Measurements from ENCODE around the gene GSDME.
A peak's percentile ranks its signal among the peaks of the same experiment; 100 is the strongest.

The GSDME gene

DNA sequence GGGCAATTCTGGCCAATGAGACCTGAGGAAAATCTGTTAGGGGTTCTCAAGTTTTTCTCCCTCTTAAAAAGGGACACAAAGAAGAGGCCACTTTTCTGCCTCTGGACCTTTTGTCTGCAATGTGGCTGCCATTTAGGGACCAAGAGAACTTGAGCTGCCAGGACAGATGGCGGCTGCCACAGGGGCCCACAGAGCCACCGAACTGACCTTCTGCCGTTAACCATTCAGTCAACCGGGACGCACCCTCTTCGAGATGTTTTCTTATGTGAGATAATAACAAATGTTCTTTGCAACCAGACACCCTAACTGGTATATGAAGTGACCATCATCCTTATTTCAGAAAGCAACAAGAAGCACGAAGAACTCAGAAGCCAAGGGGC lies 29.2 kb downstream of the GSDME start:
- peaks cover 12% of the 10 kb centered on the region for H3K4me1 ChIP-seq (ENCODE audit: insufficient read depth, insufficient read length)
- H3K27me3 ChIP-seq (ENCODE audit: insufficient read depth, insufficient read length) = no peaks in the 10 kb centered on the region
- H3K4me3 ChIP-seq (ENCODE audit: insufficient read length, low read depth) = no peak overlapping the region
- no peaks in the 10 kb centered on the region for H3K9me3 ChIP-seq (ENCODE audit: insufficient read depth, low read length)
- TF ChIP-seq SUZ12 (IDR thresholded peaks at IDR 0.05; ENCODE audit: extremely low read depth, insufficient read depth, insufficient read length) (no peak), YY1 (IDR thresholded peaks at IDR 0.05; ENCODE audit: insufficient read depth, insufficient read length) (no peak), ZNF274 (IDR thresholded peaks at IDR 0.05; ENCODE audit: low read depth, low read length) (no peak)
- H3K9ac ChIP-seq (ENCODE audit: insufficient read length, low read depth) = no peak overlapping the region
- H3K36me3 ChIP-seq (ENCODE audit: insufficient read depth, insufficient read length, low read length) = no peaks in the 10 kb centered on the region
- no peak for DNase-seq (ENCODE audit: low read depth, low spot score)

DNA sequence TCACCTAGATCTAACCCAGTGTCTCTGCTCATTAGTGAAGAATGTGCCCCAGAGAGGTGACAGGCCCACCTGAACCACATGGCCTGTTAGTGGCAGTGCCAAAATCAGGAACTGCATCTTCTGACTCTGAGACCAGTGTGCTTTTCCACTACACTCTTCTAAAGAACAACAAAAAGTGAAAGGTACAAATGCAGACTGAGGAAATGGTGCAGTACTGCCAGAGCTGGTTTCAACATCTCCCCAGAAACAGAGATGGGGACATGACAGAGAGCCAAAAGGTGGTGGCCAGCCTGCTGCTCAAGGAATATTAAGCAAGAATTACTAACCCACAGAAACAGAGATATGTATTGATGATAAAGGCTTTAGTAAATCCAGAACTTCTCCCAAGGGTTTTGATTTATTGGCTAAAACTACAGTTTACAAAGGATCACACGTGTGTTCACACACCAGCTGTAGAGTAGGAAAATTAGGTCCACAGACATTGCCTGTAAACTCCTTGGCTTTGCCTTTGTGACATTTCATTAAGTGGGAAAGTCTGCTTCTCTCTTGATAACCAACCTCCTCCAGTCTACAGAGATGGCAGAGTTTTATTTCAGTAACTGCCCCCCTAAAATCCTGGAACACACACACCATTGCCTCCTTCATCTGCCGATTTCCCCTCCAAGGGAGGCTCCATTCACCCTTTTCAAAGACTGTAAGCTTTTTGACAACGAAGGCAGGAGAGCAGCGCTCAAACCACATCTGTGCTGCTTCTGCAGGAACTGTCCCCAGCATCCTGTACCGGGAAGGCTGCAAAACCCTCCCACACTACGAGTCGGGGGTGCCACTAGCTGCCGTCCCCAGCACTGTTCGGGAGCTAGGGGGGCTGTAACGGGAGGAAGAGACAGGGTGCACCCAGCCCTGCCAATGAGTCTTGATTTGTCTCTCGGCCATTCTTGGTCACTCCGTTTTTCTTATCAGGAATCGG lies 29.8 kb downstream of the GSDME start:
- no peak for DNase-seq (ENCODE audit: low read depth, low spot score)

DNA sequence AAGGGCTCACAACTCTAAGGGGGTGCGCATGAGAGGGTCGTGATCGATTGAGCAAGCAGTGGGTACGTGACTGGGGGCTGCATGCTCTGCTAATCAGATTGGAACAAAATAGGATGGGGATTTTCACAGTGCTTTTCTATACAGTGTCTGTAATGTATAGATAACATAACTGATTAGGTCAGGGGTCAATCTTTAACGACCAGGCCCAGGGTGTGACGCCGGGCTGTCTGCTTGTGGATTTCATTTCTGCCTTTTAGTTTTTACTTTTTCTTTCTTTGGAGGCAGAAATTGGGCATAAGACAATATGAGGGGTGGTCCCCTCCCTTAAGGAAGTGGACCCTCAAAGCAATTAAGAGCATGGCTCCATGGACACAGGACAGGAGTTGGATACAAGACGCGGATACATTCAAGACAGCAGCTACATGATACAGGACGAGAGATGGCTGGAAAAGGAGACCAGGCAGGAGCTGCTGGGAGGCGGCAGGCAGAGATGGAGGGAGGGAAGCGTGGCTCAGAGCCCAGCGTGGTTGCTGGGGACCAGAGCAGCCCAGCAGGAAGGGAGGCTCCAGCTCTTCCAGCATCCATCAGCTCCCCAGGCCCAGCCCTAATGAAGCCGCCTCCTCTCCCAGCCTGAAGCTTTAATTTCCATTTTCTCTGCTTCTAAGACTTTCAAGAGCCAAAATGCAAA lies 31.6 kb downstream of the GSDME start:
- H3K4me1 ChIP-seq (ENCODE audit: insufficient read depth, insufficient read length) = peaks cover 21% of the 10 kb centered on the region
- no peaks in the 10 kb centered on the region for H3K36me3 ChIP-seq (ENCODE audit: insufficient read depth, insufficient read length, low read length)
- H3K9me3 ChIP-seq (ENCODE audit: insufficient read depth, low read length) = no peaks in the 10 kb centered on the region
- no peaks in the 10 kb centered on the region for H3K27me3 ChIP-seq (ENCODE audit: insufficient read depth, insufficient read length)
- TF ChIP-seq SUZ12 (IDR thresholded peaks at IDR 0.05; ENCODE audit: extremely low read depth, insufficient read depth, insufficient read length) = no peak
- TF ChIP-seq YY1 (IDR thresholded peaks at IDR 0.05; ENCODE audit: insufficient read depth, insufficient read length) = no peak
- no peak for TF ChIP-seq ZNF274 (IDR thresholded peaks at IDR 0.05; ENCODE audit: low read depth, low read length)
- peak overlapping the region; percentile 65 for H3K9ac ChIP-seq (ENCODE audit: insufficient read length, low read depth)
- no peak for DNase-seq (ENCODE audit: low read depth, low spot score)
- no peak overlapping the region for H3K4me3 ChIP-seq (ENCODE audit: insufficient read length, low read depth)

More for the DNA sequence above, 29.8 kb downstream of the GSDME start:
- Histone ChIP-seq H3K9ac (ENCODE audit: insufficient read length, low read depth) (no peak overlapping the region), H3K27me3 (ENCODE audit: insufficient read depth, insufficient read length) (no peaks in the 10 kb centered on the region), H3K36me3 (ENCODE audit: insufficient read depth, insufficient read length, low read length) (no peaks in the 10 kb centered on the region), H3K9me3 (ENCODE audit: insufficient read depth, low read length) (no peaks in the 10 kb centered on the region), H3K4me1 (ENCODE audit: insufficient read depth, insufficient read length) (peaks cover 17% of the 10 kb centered on the region), H3K4me3 (ENCODE audit: insufficient read length, low read depth) (no peak overlapping the region)
- no peak for TF ChIP-seq YY1 (IDR thresholded peaks at IDR 0.05; ENCODE audit: insufficient read depth, insufficient read length)
- TF ChIP-seq SUZ12 (IDR thresholded peaks at IDR 0.05; ENCODE audit: extremely low read depth, insufficient read depth, insufficient read length) = no peak
- TF ChIP-seq ZNF274 (IDR thresholded peaks at IDR 0.05; ENCODE audit: low read depth, low read length) = no peak

GRCh38 chr7:24724451-24725190 lies 32.6 kb downstream of the GSDME start:
- no peak for TF ChIP-seq YY1 (IDR thresholded peaks at IDR 0.05; ENCODE audit: insufficient read depth, insufficient read length)
- no peak for TF ChIP-seq SUZ12 (IDR thresholded peaks at IDR 0.05; ENCODE audit: extremely low read depth, insufficient read depth, insufficient read length)
- no peak for TF ChIP-seq ZNF274 (IDR thresholded peaks at IDR 0.05; ENCODE audit: low read depth, low read length)
- H3K4me1 ChIP-seq (ENCODE audit: insufficient read depth, insufficient read length) = peaks cover 21% of the 10 kb centered on the region
- H3K9ac ChIP-seq (ENCODE audit: insufficient read length, low read depth) = no peak overlapping the region

DNA sequence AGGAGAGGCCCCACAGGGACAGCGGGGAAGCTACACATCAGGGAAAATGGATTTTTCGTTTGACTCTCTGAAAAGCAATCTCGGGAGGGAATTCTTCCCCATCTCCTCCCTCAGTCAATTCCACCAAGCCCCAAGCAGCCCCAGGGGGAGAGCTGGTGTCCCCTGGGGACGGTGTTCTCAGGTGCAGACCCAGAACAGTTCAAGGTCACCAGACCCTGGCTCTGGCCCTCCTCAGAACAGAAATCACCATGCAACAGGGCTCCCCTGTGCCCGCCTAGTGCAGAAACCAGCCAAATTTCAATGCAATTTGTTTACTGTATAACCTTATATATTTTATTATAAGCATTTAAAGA lies 34.1 kb downstream of the GSDME start:
- Histone ChIP-seq H3K9me3 (ENCODE audit: insufficient read depth, low read length) (no peaks in the 10 kb centered on the region), H3K36me3 (ENCODE audit: insufficient read depth, insufficient read length, low read length) (no peaks in the 10 kb centered on the region), H3K27me3 (ENCODE audit: insufficient read depth, insufficient read length) (no peaks in the 10 kb centered on the region), H3K4me3 (ENCODE audit: insufficient read length, low read depth) (no peak overlapping the region), H3K4me1 (ENCODE audit: insufficient read depth, insufficient read length) (peaks cover 20% of the 10 kb centered on the region), H3K9ac (ENCODE audit: insufficient read length, low read depth) (no peak overlapping the region)
- DNase-seq (ENCODE audit: low read depth, low spot score) = no peak
- TF ChIP-seq YY1 (IDR thresholded peaks at IDR 0.05; ENCODE audit: insufficient read depth, insufficient read length) (no peak), ZNF274 (IDR thresholded peaks at IDR 0.05; ENCODE audit: low read depth, low read length) (no peak), SUZ12 (IDR thresholded peaks at IDR 0.05; ENCODE audit: extremely low read depth, insufficient read depth, insufficient read length) (no peak)

More at GRCh38 chr7:24724451-24725190, 32.6 kb downstream of the GSDME start:
- Histone ChIP-seq H3K9me3 (ENCODE audit: insufficient read depth, low read length) (no peaks in the 10 kb centered on the region), H3K36me3 (ENCODE audit: insufficient read depth, insufficient read length, low read length) (no peaks in the 10 kb centered on the region), H3K4me3 (ENCODE audit: insufficient read length, low read depth) (no peak overlapping the region), H3K27me3 (ENCODE audit: insufficient read depth, insufficient read length) (no peaks in the 10 kb centered on the region)
- DNase-seq (ENCODE audit: low read depth, low spot score) = no peak

DNA sequence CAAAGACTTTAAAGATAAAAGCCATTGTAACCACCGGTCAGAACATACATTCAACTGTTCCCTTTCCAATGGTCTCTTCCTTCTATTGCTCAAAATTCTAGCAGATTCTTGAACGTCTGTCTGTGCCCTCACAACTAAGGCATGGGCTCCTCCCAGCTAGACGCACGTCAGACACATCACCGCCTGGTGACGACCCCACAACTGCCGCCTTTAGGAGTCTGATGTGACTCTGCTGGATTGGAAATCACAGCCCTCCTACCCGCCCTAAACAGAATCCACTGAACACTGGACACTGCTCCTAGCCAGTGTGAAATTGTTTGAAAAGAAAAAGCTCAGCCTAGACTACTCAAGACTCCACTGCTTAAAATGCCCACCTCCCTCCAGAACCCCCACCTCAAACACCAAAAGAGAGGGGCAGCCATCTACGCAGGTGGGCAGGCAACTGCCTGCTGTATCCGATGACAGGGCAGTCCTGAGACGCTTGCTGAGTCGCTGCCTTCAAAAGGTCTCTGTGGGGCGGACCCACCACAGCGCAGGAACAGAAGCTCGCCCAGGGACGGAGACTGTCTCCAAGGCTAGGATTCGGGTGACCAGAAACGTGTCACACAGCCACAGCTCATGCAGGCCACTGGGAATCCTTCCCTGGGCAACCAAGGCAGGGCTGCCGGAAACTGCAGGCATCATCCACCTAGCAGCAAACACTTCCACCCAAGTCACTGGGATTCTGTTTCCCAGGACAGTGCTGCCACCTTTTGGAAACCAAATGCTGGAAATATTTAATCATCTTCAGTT lies 34.7 kb downstream of the GSDME start:
- DNase-seq (ENCODE audit: low read depth, low spot score) = peak; percentile 50
- H3K4me1 ChIP-seq (ENCODE audit: insufficient read depth, insufficient read length) = peaks cover 20% of the 10 kb centered on the region
- no peak overlapping the region for H3K4me3 ChIP-seq (ENCODE audit: insufficient read length, low read depth)
- no peaks in the 10 kb centered on the region for H3K27me3 ChIP-seq (ENCODE audit: insufficient read depth, insufficient read length)
- no peak for TF ChIP-seq ZNF274 (IDR thresholded peaks at IDR 0.05; ENCODE audit: low read depth, low read length)
- TF ChIP-seq SUZ12 (IDR thresholded peaks at IDR 0.05; ENCODE audit: extremely low read depth, insufficient read depth, insufficient read length) = no peak
- TF ChIP-seq YY1 (IDR thresholded peaks at IDR 0.05; ENCODE audit: insufficient read depth, insufficient read length) = no peak
- H3K9me3 ChIP-seq (ENCODE audit: insufficient read depth, low read length) = no peaks in the 10 kb centered on the region
- H3K9ac ChIP-seq (ENCODE audit: insufficient read length, low read depth) = no peak overlapping the region
- H3K36me3 ChIP-seq (ENCODE audit: insufficient read depth, insufficient read length, low read length) = no peaks in the 10 kb centered on the region
